HCT116 (cell line): ENCODE measurements around the gene NLRC5. TPM values are rescaled to one million over a fixed set of nuclear protein-coding genes. Genes with fewer than 3 reads are reported as not detected.
"Not testable (repeated sequence)": the region's sequence is repeated elsewhere in the genome, so short reads cannot be mapped to it uniquely, and the experiment has no call there.

Source experiments
- ATAC-seq: fragments of 200-7000 bp; cut with Tn5 transposase; 2 replicates; pipeline ENCODE4 v1.9.1; 2020; ENCODE audit warnings: mild to moderate bottlenecking, moderate library complexity
- BruUV-seq: library from RNA; stranded (reverse); fragments of 400-500 nt; replicated peaks from 2 replicates; lab custom pipeline; 2021; lab: Mats Ljungman, UMichigan
- CTCF ChIA-PET: fragments of 300-600 bp; sonication (Branson Sonifier 250); formaldehyde crosslinking; loops from one replicate; lab custom pipeline; 2021; ENCODE audit warnings: antibody characterized with exemption; lab: Charles Lee
- POLR2A ChIA-PET: fragments of 300-600, 350-600 bp; sonication (Branson Sonifier 250); formaldehyde crosslinking; loops from one replicate; lab custom pipeline; 2021; ENCODE audit warnings: antibody characterized with exemption; lab: Charles Lee
- RAD21 ChIA-PET, 2 experiments: fragments of 300-600 bp; sonication (Branson Sonifier 250); formaldehyde crosslinking; loops; one replicate each; lab custom pipeline; 2023; ENCODE audit warnings: low total read pairs in 2 of 2; ENCODE audit not compliant: uncharacterized antibody in 2 of 2, unreplicated experiment in 2 of 2, low non-redundant PET in 1 of 2; lab: Charles Lee
- DNase-seq: peaks from one replicate; pipeline ENCODE4 v3.0.0-alpha.2; 2010; ENCODE audit warnings: low read depth, low spot score
- H2AFZ ChIP-seq: fragments of 200-600 bp; shearing (Covaris generic), sonication (generic); 2 replicates; pipeline ENCODE4 v1.6.1; 2017; ENCODE audit warnings: low read depth, mixed run types, mixed read lengths, antibody characterized with exemption, low read length; ENCODE audit not compliant: poor library complexity, severe bottlenecking
- H3K27ac ChIP-seq: 2 replicates; pipeline ENCODE4 v1.5.1; 2012; ENCODE audit warnings: low read depth, low read length
- H3K27me3 ChIP-seq: fragments of 200-600 bp; sonication (generic); 2 replicates; pipeline ENCODE4 v1.6.1; 2016; ENCODE audit warnings: mixed run types, low read length, mixed read lengths; ENCODE audit not compliant: insufficient read depth
- H3K36me3 ChIP-seq, 2 experiments: fragments of 200-500 bp in 1 of 2; fragments of 200-600 bp in 1 of 2; sonication (Bioruptor generic) in 1 of 2; sonication (generic) in 1 of 2; 2 replicates each; pipeline versions ENCODE4 v1.5.1 to v1.6.1; 2014 to 2016; ENCODE audit warnings: low read length in 2 of 2, inconsistent platforms in 1 of 2, mixed read lengths in 1 of 2, mixed run types in 1 of 2; ENCODE audit not compliant: insufficient read depth in 2 of 2, control insufficient read depth in 1 of 2
- H3K4me1 ChIP-seq, 2 experiments: fragments of 200-600 bp in 1 of 2; sonication (generic) in 1 of 2; 2 replicates each; pipeline versions ENCODE4 v1.5.1 to v1.6.1; 2012 to 2017; ENCODE audit warnings: low read length in 2 of 2, inconsistent platforms in 1 of 2, mild to moderate bottlenecking in 1 of 2, mixed read lengths in 1 of 2, mixed run types in 1 of 2, moderate library complexity in 1 of 2; ENCODE audit not compliant: insufficient read depth in 2 of 2, control insufficient read depth in 1 of 2
- H3K4me2 ChIP-seq: fragments of 200-600 bp; sonication (generic); 2 replicates; pipeline ENCODE4 v1.6.1; 2017; ENCODE audit warnings: mixed run types, low read length, mixed read lengths
- H3K4me3 ChIP-seq, 2 experiments: fragments of 200-600 bp in 1 of 2; sonication (generic) in 1 of 2; replicated peaks in 1 of 2; 2 replicates each; pipeline ENCODE4 v1.5.1; 2011 to 2016; ENCODE audit warnings: low read length in 2 of 2, control low read depth in 1 of 2, low read depth in 1 of 2, mild to moderate bottlenecking in 1 of 2, mixed read lengths in 1 of 2, mixed run types in 1 of 2
- H3K79me2 ChIP-seq: fragments of 200-600 bp; sonication (generic); 2 replicates; pipeline ENCODE4 v1.6.1; 2017; ENCODE audit warnings: mild to moderate bottlenecking, mixed run types, low read length, moderate library complexity, mixed read lengths; ENCODE audit not compliant: insufficient read depth
- H3K9ac ChIP-seq: fragments of 200-600 bp; sonication (generic); 2 replicates; pipeline ENCODE4 v1.6.1; 2016; ENCODE audit warnings: low read length, mixed read lengths
- H3K9me2 ChIP-seq: fragments of 200-600 bp; sonication (generic), shearing (Covaris generic); 2 replicates; pipeline ENCODE4 v1.6.1; 2017; ENCODE audit warnings: mixed run types, mild to moderate bottlenecking, moderate library complexity; ENCODE audit not compliant: insufficient read depth
- H3K9me3 ChIP-seq, 2 experiments: fragments of 200-500 bp in 1 of 2; fragments of 200-600 bp in 1 of 2; sonication (Bioruptor generic) in 1 of 2; sonication (generic) in 1 of 2; 2 replicates each; pipeline ENCODE4 v1.6.1; 2014 to 2017; ENCODE audit warnings: low read length in 2 of 2, mixed read lengths in 2 of 2, inconsistent platforms in 1 of 2, low read depth in 1 of 2, mild to moderate bottlenecking in 1 of 2, mixed run types in 1 of 2, moderate library complexity in 1 of 2; ENCODE audit not compliant: control insufficient read depth in 1 of 2, insufficient read depth in 1 of 2
- H4K20me1 ChIP-seq: fragments of 200-600 bp; sonication (generic), shearing (Covaris generic); 2 replicates; pipeline ENCODE4 v1.6.1; 2017; ENCODE audit warnings: mixed run types, mild to moderate bottlenecking, moderate library complexity; ENCODE audit not compliant: insufficient read depth
- CBX3 ChIP-seq: IDR thresholded peaks from 2 replicates; pipeline ENCODE4 v1.6.1; 2012; ENCODE audit warnings: low read depth
- CEBPB ChIP-seq: IDR thresholded peaks from 2 replicates; pipeline ENCODE4 v1.6.1; 2012; ENCODE audit warnings: low read depth
- EGR1 ChIP-seq: IDR thresholded peaks from 2 replicates; pipeline ENCODE4 v1.6.1; 2012; ENCODE audit warnings: low read depth
- ELF1 ChIP-seq: IDR thresholded peaks from 2 replicates; pipeline ENCODE4 v1.6.1; 2012; ENCODE audit warnings: low read depth, borderline replicate concordance
- EZH2 ChIP-seq: fragments of 200-600 bp; sonication (generic); IDR thresholded peaks from 2 replicates; pipeline ENCODE4 v1.6.1; 2017; ENCODE audit warnings: antibody characterized with exemption, mixed run types
- EZH2phosphoT487 ChIP-seq: fragments of 200-600 bp; IDR thresholded peaks from 2 replicates; pipeline ENCODE4 v1.6.1; 2018; ENCODE audit warnings: antibody characterized with exemption, borderline replicate concordance
- FOSL1 ChIP-seq: IDR thresholded peaks from 2 replicates; pipeline ENCODE4 v1.6.1; 2012; ENCODE audit warnings: low read depth
- JUND ChIP-seq: IDR thresholded peaks from 2 replicates; pipeline ENCODE4 v1.6.1; 2012
- POLR2A ChIP-seq: IDR thresholded peaks from 2 replicates; pipeline ENCODE4 v1.7.0; 2011; ENCODE audit warnings: borderline replicate concordance; ENCODE audit not compliant: insufficient read depth, insufficient read length; ENCODE audit errors: extremely low read depth
- POLR2AphosphoS5 ChIP-seq: IDR thresholded peaks from 2 replicates; pipeline ENCODE4 v1.6.1; 2011; ENCODE audit warnings: mild to moderate bottlenecking, low read depth, low read length, moderate library complexity
- RAD21 ChIP-seq: IDR thresholded peaks from 2 replicates; pipeline ENCODE4 v1.6.1; 2012; ENCODE audit warnings: low read depth, mild to moderate bottlenecking
- SIN3A ChIP-seq: IDR thresholded peaks from 2 replicates; pipeline ENCODE4 v1.6.1; 2012; ENCODE audit warnings: low read depth
- SP1 ChIP-seq: IDR thresholded peaks from 2 replicates; pipeline ENCODE4 v1.6.1; 2012; ENCODE audit warnings: low read depth
- SRF ChIP-seq: IDR thresholded peaks from 2 replicates; pipeline ENCODE4 v1.6.1; 2012; ENCODE audit warnings: low read depth
- TCF7L2 ChIP-seq: IDR thresholded peaks from 2 replicates; pipeline ENCODE4 v1.7.0; 2011; ENCODE audit warnings: borderline replicate concordance, inconsistent platforms; ENCODE audit not compliant: insufficient read depth, insufficient read length; ENCODE audit errors: extremely low read depth
- YY1 ChIP-seq: IDR thresholded peaks from 2 replicates; pipeline ENCODE4 v1.6.1; 2011; ENCODE audit warnings: low read length, low read depth, moderate library complexity, mild to moderate bottlenecking; ENCODE audit not compliant: insufficient replicate concordance; ENCODE audit errors: extremely low read depth
- ZFX ChIP-seq: fragments of 450-650 bp; IDR thresholded peaks from 2 replicates; pipeline ENCODE4 v1.6.1; 2017
- ZNF274 ChIP-seq: fragments of 200-500 bp; sonication (Bioruptor generic); IDR thresholded peaks from 2 replicates; pipeline ENCODE4 v1.6.1; 2014; ENCODE audit warnings: mild to moderate bottlenecking, low read depth, low read length, inconsistent platforms
- intact Hi-C: fragments of 100-400 bp; cut with micrococcal nuclease; formaldehyde crosslinking; loops from 2 replicates; pipeline ENCODE4 v1.10.0; 2022
- total RNA-seq: library from RNA; stranded (reverse); gene quantifications from one replicate; pipeline ENCODE4 v1.2.1, GENCODE V29; 2021; ENCODE audit not compliant: unreplicated experiment
- TF ChIP-seq, protein P1 (sequence below): IDR thresholded peaks from 2 replicates; pipeline ENCODE4 v1.6.1; 2012
- TF ChIP-seq, protein P2 (sequence below): IDR thresholded peaks from 2 replicates; pipeline ENCODE4 v1.6.1; 2012; ENCODE audit warnings: low read depth

The NLRC5 gene
- total RNA-seq, 1 experiment from 2014 or later, result 10.4 TPM

DNA sequence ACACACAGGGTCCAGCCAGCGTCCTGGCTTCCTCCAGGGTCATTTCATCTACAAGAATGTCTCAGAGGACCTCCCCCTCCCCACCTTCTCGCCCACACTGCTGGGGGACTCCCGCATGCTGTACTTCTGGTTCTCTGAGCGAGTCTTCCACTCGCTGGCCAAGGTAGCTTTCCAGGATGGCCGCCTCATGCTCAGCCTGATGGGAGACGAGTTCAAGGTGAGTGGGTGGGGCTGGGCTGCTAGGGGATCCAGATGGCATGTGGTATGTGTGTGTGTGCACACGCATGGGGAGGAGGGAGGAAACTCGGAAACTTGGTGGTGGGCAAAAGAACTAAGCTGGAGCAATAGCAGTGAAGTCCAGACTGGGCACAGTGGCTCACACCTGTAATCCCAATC, 16.1 kb upstream of the NLRC5 start:
- CTCF ChIA-PET, result no interaction called here
- intact Hi-C loops, result no loop called here

DNA sequence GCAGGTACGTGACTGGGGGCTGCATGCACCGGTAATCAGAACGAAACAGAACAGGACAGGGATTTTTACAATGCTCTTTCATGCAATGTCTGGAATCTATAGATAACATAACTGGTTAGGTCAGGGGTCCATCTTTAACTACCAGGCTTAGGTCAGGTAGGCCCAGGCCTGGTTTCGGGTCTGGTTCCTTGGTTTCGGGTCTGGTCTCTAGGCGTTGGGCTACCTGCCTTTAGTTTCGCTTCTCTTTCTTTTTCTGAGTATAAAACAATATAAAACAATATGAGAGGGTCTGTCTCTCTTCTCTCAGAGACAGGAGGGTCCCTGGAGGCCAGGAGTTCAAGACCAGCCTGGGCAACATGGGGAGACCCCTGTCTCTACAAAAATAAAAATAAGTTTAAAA, 15.5 kb upstream of the NLRC5 start:
- BruUV-seq, result not testable (repeated sequence)

More for the DNA sequence above, 16.1 kb upstream of the NLRC5 start:
- H3K27me3 ChIP-seq, result no peaks in the 10 kb centered on the region
- ChIA-PET RAD21 (no interaction called here), POLR2A (no interaction called here)
- no peaks in the 10 kb centered on the region for H3K36me3 ChIP-seq
- no peaks in the 10 kb centered on the region for H4K20me1 ChIP-seq
- DNase-seq (no peak), ATAC-seq (no peak)
- no peak overlapping the region for H2AFZ ChIP-seq
- no peaks in the 10 kb centered on the region for H3K4me1 ChIP-seq
- BruUV-seq, result no TSS peak
- H3K9me3 ChIP-seq, result no peaks in the 10 kb centered on the region
- no peaks in the 10 kb centered on the region for H3K79me2 ChIP-seq
- H3K27ac ChIP-seq, result no peak overlapping the region
- H3K9ac ChIP-seq, result no peak overlapping the region
- H3K9me2 ChIP-seq, result no peaks in the 10 kb centered on the region
- TF ChIP-seq SP1 (no peak), ZFX (no peak), SRF (no peak), JUND (no peak), FOSL1 (no peak), EZH2phosphoT487 (no peak), POLR2A (no peak), ELF1 (no peak), RAD21 (no peak), CBX3 (no peak), TCF7L2 (no peak), EZH2 (no peak), YY1 (no peak), CEBPB (no peak), SIN3A (no peak), EGR1 (no peak), POLR2AphosphoS5 (no peak), ZNF274 (no peak)
- TF ChIP-seq, protein P1, sequence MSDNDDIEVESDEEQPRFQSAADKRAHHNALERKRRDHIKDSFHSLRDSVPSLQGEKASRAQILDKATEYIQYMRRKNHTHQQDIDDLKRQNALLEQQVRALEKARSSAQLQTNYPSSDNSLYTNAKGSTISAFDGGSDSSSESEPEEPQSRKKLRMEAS, result no peak
- TF ChIP-seq, protein P2, sequence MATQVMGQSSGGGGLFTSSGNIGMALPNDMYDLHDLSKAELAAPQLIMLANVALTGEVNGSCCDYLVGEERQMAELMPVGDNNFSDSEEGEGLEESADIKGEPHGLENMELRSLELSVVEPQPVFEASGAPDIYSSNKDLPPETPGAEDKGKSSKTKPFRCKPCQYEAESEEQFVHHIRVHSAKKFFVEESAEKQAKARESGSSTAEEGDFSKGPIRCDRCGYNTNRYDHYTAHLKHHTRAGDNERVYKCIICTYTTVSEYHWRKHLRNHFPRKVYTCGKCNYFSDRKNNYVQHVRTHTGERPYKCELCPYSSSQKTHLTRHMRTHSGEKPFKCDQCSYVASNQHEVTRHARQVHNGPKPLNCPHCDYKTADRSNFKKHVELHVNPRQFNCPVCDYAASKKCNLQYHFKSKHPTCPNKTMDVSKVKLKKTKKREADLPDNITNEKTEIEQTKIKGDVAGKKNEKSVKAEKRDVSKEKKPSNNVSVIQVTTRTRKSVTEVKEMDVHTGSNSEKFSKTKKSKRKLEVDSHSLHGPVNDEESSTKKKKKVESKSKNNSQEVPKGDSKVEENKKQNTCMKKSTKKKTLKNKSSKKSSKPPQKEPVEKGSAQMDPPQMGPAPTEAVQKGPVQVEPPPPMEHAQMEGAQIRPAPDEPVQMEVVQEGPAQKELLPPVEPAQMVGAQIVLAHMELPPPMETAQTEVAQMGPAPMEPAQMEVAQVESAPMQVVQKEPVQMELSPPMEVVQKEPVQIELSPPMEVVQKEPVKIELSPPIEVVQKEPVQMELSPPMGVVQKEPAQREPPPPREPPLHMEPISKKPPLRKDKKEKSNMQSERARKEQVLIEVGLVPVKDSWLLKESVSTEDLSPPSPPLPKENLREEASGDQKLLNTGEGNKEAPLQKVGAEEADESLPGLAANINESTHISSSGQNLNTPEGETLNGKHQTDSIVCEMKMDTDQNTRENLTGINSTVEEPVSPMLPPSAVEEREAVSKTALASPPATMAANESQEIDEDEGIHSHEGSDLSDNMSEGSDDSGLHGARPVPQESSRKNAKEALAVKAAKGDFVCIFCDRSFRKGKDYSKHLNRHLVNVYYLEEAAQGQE, result no peak
- H3K4me3 ChIP-seq, result no peak overlapping the region
- no peak overlapping the region for H3K4me2 ChIP-seq

More for the DNA sequence above, 15.5 kb upstream of the NLRC5 start:
- H4K20me1 ChIP-seq, H3K79me2 ChIP-seq, H3K4me1 ChIP-seq, H2AFZ ChIP-seq, H3K9ac ChIP-seq, H3K27ac ChIP-seq, H3K36me3 ChIP-seq, H3K9me3 ChIP-seq, H3K27me3 ChIP-seq, RAD21 ChIA-PET, ATAC-seq, H3K4me2 ChIP-seq, intact Hi-C loops, POLR2A ChIA-PET, CTCF ChIA-PET, DNase-seq, H3K9me2 ChIP-seq, H3K4me3 ChIP-seq: not testable (repeated sequence)
